ENCODE results near the gene OR52H1. TPM values are rescaled to one million over a fixed set of nuclear protein-coding genes. Genes with fewer than 3 reads are reported as not detected.

The OR52H1 gene
- total and polyA plus RNA-seq, 12 donors = 0.22 to 1.6 (median 0.69) TPM; not detected in 8

DNA sequence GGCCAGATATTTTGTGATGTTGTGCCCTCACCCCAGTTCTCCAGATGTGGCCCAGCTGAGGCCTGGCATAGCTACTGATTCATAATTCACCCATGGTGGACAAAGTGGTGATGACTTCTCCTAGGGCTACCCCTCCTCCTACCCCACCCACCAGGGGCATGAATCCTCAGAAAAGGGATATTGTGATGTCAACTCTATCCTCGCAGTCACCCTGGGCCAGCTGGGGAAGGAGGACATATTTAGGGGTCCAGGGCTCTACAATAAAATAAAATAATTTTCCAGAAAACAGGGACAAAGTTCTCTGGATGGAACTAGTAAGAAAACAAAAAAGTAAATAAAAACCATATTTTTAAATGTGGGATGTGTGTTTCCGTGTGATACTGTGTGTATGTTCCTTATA lies 31.7 kb downstream of the OR52H1 start, which contains the start of gene UBQLNL:
Gene UBQLNL (minus strand): TSS at position 101 of the 400 bp plus-strand sequence. CDS start 258 bp downstream, outside the sequence.
- no peaks in the 10 kb centered on the region for H3K36me3 ChIP-seq (replicated peaks in 1 of 2)
- intact Hi-C loops (cut with DNase I) = no loop called here
- WGBS, 4 donors = 69 to 86% (median 80%) methylated on average over 2 of the region's 2 CpGs
- H3K4me3 ChIP-seq = no peak within 1 kb of the TSS
- no peaks in the 10 kb centered on the region for H3K4me1 ChIP-seq (replicated peaks in 1 of 2)
- H3K27ac ChIP-seq = no peak within 1 kb of the TSS
- DNase-seq = no peak
- no peak for TF ChIP-seq POLR2A (IDR thresholded peaks at IDR 0.05)
- TF ChIP-seq, protein P1, sequence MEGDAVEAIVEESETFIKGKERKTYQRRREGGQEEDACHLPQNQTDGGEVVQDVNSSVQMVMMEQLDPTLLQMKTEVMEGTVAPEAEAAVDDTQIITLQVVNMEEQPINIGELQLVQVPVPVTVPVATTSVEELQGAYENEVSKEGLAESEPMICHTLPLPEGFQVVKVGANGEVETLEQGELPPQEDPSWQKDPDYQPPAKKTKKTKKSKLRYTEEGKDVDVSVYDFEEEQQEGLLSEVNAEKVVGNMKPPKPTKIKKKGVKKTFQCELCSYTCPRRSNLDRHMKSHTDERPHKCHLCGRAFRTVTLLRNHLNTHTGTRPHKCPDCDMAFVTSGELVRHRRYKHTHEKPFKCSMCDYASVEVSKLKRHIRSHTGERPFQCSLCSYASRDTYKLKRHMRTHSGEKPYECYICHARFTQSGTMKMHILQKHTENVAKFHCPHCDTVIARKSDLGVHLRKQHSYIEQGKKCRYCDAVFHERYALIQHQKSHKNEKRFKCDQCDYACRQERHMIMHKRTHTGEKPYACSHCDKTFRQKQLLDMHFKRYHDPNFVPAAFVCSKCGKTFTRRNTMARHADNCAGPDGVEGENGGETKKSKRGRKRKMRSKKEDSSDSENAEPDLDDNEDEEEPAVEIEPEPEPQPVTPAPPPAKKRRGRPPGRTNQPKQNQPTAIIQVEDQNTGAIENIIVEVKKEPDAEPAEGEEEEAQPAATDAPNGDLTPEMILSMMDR (IDR thresholded peaks at IDR 0.05) = no peak
- H3K9me3 ChIP-seq (replicated peaks in 1 of 3) = no peaks in the 10 kb centered on the region
- no peaks in the 10 kb centered on the region for H3K27me3 ChIP-seq

DNA sequence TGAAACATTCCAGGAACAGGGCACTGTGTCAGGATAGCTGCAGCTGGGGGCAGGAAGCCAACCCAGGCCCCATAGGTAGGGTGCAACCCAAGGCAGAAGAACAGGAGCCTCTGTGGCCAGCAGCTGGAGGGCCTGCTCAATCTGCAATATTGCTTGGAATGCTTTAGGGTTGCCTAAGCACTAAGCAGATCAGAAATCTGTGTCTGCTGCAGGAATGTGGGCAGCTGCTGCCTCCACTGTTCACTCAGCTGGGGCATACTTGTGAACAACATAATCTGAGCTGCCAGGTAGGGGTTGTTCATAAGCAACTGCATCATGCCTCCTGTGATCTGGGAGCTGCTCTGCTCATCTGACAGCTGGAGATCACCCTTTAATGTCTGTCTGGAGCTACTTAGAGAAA lies 33.5 kb downstream of the OR52H1 start:
- TF ChIP-seq POLR2A (IDR thresholded peaks at IDR 0.05) = no peak
- TF ChIP-seq, protein P1 (IDR thresholded peaks at IDR 0.05) = no peak
- Histone ChIP-seq H3K4me1 (replicated peaks in 1 of 2) (no peaks in the 10 kb centered on the region), H3K27ac (no peak overlapping the region), H3K36me3 (replicated peaks in 1 of 2) (no peaks in the 10 kb centered on the region), H3K9me3 (replicated peaks in 1 of 3) (no peaks in the 10 kb centered on the region), H3K27me3 (no peaks in the 10 kb centered on the region), H3K4me3 (no peak overlapping the region)
- intact Hi-C loops (cut with DNase I) = no loop called here
- DNase-seq = no peak

DNA sequence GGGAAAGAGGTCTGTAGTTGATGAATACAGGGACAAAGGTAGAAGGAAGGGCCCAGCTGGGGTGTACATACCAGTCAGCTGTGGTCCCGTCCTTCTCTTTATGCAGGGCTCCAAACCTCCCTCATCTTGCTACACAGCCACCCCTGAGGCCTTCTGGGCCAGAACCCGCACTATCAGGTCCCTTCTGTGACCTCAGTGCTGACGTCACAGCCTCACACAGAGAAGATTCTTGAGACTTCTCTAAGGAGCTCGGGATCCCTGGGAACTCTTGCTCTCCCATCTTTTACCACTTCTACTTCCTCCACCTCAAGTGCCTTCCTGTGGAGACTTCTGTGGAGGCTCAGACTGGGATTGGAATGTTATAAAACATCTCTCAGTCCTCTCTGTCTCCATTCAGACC lies 38.5 kb downstream of the OR52H1 start, which contains the start of gene UBQLN3:
Gene UBQLN3 (minus strand): TSS at position 155 of the 400 bp plus-strand sequence. CDS start 399 bp downstream, outside the sequence.
- intact Hi-C loops (cut with DNase I) = no loop called here
- no peak within 1 kb of the TSS for H3K27ac ChIP-seq
- no peak for DNase-seq
- 75 to 84% (median 80%) methylated on average over 4 of the region's 4 CpGs for WGBS, 4 donors
- TF ChIP-seq, protein P1 (IDR thresholded peaks at IDR 0.05) = no peak
- TF ChIP-seq POLR2A (IDR thresholded peaks at IDR 0.05) = no peak
- H3K4me3 ChIP-seq = no peak within 1 kb of the TSS
- H3K36me3 ChIP-seq (replicated peaks in 1 of 2) = no peaks in the 10 kb centered on the region
- no peaks in the 10 kb centered on the region for H3K27me3 ChIP-seq
- no peaks in the 10 kb centered on the region for H3K9me3 ChIP-seq (replicated peaks in 1 of 3)
- no peaks in the 10 kb centered on the region for H3K4me1 ChIP-seq (replicated peaks in 1 of 2)

DNA sequence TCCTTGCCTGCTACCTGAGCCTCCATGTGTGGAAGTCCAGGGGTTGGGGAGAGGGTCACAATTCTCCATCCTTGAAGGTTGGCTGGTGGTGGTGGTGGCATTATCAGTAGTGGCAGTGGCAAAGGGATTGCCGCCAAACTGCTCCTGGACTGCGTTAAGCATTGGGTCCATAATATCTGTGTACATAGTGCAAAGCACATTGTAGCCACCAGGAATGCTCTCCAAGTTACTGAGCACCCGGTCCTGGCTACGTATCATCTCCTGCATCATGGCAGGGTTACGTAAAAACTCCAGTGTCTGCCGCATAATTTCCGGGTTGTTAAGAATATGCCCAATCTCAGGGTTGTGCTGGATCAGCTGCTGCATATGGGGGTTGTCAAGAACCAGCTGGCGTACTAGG lies 39.7 kb downstream of the OR52H1 start:
- Histone ChIP-seq H3K27me3 (no peaks in the 10 kb centered on the region), H3K36me3 (replicated peaks in 1 of 2) (no peaks in the 10 kb centered on the region), H3K27ac (no peak overlapping the region), H3K4me3 (no peak overlapping the region), H3K9me3 (replicated peaks in 1 of 3) (no peaks in the 10 kb centered on the region), H3K4me1 (replicated peaks in 1 of 2) (no peaks in the 10 kb centered on the region)
- 87 to 96% (median 90%) methylated on average over 8 of the region's 8 CpGs for WGBS, 4 donors
- no peak for DNase-seq
- no peak for TF ChIP-seq POLR2A (IDR thresholded peaks at IDR 0.05)
- TF ChIP-seq, protein P1 (IDR thresholded peaks at IDR 0.05) = no peak
- intact Hi-C loops (cut with DNase I) = no loop called here
